Ammon's horn (tissue), 1 donor: Measurements from ENCODE around the gene PIGK.
A peak's percentile ranks its signal among the peaks of the same experiment; 100 is the strongest.
"Not testable (repeated sequence)": the region's sequence is repeated elsewhere in the genome, so short reads cannot be mapped to it uniquely, and the experiment has no call there.

Source experiments
- DNase-seq: peaks from one replicate; pipeline ENCODE4 v3.0.0-alpha.2; 2016; ENCODE audit warnings: low spot score

Gene PIGK

GRCh38 chr1:77219166-77219887 lies at the start of gene PIGK:
Gene PIGK (minus strand): TSS chr1:77219430. CDS start chr1:77219402, 28 bp downstream.
- peak; percentile 89 for DNase-seq

- DNase-seq, result no peak
Observed at GRCh38 chr1:77267035-77267434, 47.8 kb upstream of the PIGK start.

DNA sequence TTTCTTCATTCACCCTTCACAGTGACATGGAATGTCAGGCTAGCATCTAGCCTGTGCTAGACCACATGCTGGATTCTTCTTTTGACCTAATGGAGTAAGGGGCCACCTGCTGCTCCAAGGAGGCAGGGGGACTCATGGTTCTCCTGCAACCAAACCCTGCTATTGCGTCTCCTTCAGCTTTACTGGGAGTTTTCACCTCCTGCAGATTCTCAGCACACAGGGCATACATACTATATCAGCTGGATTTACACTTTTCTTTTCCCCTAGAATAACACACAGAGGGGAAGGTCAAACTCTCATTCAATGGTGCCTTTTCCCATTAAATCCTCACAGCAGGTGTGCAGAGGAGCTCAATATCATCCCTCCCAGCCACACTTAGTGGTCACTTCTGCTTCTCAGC lies 46.0 kb upstream of the PIGK start:
- no peak for DNase-seq

DNA sequence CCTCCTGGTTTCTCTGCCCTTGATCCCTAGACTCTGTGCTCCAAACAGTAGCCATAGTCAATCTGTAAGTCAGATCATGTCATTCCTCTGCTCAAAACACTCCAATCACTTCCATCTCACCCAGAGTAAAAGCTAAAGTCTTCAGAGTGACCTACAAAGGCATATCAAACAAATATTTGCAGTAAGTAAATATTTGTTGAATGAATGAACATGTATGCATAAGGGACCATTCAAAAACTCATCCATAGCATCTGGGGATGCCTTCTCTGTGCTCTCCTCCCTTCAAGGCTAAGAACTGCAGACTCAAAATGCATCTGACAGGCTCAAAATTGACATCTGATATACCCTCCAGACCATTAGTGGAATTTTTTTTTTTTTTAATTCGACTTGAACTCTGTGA lies 44.5 kb upstream of the PIGK start:
- no peak for DNase-seq

- no peak for DNase-seq
Observed at GRCh38 chr1:77253211-77253610, 34.0 kb upstream of the PIGK start.

GRCh38 chr1:77250126-77250525 lies 30.9 kb upstream of the PIGK start:
- DNase-seq, result no peak

- no peak for DNase-seq
Observed at GRCh38 chr1:77245830-77246229, 26.6 kb upstream of the PIGK start.

DNA sequence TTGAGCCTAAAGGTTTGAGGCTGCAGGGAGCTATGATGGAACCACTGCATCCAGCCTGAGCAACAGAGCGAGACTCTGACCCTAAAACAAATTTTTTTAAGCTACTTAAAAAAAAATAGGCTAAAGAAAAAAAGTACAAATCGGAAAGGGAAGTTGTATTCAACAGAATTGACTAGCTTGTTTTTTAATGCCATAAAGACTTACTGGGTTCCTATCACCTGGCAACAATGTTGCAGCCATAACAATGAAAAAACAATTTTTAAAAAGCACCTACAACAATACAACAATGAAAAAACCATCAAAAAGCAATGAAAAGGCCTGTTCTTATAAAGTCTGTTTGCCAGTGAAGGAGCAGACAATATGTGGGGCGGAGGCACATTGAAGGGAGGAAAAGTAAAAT lies 20.1 kb upstream of the PIGK start:
- DNase-seq, result no peak

DNA sequence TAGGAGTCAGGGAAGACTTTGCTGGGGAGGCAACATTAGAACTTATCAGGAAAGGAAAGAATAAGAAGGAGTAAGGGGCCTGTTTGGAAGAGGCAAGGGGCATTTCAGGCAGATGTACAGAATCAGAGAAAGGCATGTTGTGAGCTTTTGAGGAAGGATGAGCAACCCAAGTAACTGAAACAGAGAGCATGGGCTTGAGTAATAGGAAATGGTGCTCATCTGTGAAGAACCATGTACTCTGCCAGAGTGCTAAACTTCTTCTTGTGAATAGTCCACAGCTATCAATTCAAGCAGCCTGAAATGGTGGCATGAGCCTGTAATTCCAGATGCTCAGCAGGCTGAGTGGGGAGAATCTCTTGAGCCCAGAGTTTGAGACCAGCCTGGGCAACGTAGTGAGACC lies 19.2 kb upstream of the PIGK start:
- no peak for DNase-seq

GRCh38 chr1:77234943-77235342 lies 15.7 kb upstream of the PIGK start:
- no peak for DNase-seq

DNA sequence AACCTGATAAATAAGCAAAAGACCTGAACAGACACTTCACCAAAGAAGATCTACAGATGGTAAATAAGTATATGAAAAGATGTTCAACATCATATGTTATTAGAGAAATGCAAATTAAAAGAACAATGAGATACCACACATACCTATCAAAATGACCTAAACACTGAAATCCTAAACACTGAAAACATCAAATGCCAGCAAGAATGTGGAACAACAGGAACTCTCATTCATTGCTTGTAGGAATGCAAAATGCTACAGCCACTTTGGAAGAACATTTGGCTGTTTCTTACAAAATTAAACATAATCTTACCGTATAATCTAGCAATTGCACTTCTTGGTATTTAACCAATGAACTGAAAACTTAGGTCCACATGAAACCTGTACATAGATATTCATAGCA lies 14.9 kb upstream of the PIGK start:
- no peak for DNase-seq

- no peak for DNase-seq
Observed at GRCh38 chr1:77232829-77233228, 13.6 kb upstream of the PIGK start.

DNA sequence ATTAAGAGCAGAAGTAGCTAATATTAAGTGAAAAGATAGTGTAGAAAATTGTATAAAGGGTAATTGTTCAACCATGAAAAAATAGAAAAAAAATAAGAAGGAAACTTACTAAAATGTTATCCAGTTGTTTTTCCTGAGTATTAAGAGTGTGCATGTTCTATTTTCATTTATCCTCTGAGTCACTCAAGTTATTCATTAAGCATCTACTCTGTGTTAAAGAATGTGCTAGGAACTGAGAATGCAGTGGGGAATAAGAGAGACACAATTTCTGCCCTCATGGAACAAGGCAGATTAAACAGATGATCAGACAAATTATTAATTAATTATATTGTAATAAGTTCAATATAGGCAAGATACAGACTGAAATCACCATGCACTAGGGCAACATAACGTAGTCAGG lies 10.8 kb upstream of the PIGK start:
- DNase-seq, result no peak

DNA sequence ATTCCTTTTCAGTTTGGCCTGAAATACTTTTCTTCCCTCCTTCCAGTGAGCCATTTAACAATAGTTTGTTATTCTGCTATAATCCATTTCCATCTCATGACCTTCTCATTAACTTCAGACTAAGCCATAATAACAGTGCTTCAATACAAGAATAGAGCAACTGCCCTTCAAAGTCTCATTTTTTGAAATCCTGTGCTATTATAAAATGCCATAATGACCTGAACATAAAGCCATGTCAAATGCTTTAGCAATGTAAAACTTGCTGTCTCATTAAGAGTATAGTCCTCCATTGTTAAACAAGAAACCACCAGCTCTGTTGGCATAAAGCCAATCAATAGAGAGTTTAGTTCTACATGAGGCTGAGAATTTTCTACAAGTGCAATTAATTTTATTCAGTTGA lies 9.6 kb upstream of the PIGK start:
- DNase-seq, result no peak

DNA sequence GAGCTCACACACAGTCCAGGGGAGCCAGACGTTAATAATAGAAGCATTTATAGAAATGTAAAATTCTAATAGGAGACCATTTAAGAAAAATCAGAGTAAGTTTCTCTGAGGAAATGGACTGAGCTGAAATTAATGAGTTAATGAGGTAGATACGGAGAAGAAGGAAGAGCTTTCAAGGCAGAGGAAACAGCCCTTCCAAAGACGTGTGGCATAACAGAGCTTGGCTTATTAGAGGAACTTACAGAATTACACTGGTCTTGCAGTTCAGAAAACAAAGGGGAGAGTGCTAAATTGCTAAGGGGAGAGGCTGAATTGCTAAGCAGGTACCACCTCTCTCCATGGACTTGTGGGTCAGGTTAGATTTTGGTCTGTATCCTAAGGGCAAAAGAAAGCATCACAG lies 8.2 kb upstream of the PIGK start:
- DNase-seq, result no peak

- no peak for DNase-seq
Observed at GRCh38 chr1:77222496-77222895, 3.3 kb upstream of the PIGK start.

GRCh38 chr1:77220687-77221463 lies 1.6 kb upstream of the PIGK start:
- no peak for DNase-seq

- no peak for DNase-seq
Observed at GRCh38 chr1:77218477-77219165, 609 bp downstream of the PIGK start.

GRCh38 chr1:77204043-77204442 lies 15.2 kb downstream of the PIGK start:
- not testable (repeated sequence) for DNase-seq

DNA sequence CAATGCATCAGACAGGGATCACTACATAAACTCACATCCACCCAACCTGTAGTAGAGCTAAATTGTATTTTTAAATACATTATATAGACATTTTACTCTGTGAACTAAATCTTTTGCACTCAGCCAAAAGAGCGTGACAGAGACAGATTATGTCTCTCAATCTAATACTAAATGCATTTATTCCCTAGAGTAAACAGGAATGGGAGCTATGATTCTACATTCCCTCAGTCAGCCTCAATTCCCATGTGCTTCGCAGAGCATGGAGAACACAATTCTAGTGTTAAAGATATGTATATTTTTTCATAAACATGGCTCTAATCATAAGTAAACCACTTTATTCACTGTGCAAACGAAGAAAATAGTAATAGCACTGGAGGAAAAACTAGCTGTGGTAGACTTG lies 16.5 kb downstream of the PIGK start:
- DNase-seq, result no peak

DNA sequence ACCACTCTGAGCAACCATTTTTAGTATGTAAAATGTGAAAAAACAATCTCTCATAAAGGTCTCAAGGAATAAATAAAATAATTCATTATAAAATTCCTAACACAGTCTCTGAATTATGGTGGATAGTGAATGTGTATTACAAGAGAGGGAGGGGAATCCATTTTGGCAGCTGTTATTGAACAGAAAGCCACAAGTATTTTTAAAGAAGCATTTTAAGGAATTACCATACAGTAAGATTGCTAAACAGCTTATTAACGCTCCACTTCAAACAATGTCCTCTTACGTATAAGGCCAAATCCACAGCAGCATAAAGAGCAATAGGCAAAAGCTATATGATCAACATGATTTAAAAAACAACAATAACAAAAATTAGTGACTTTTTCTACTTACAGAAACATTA lies 18.4 kb downstream of the PIGK start:
- DNase-seq, result no peak

- DNase-seq, result no peak
Observed at GRCh38 chr1:77200293-77200692, 18.9 kb downstream of the PIGK start.

- no peak for DNase-seq
Observed at GRCh38 chr1:77197351-77197750, 21.9 kb downstream of the PIGK start.
